ENCODE results near the gene PYY. TPM values are rescaled to one million over a fixed set of nuclear protein-coding genes. Genes with fewer than 3 reads are reported as not detected.

Gene PYY
- total RNA-seq, 1 experiment from 2014 or later: not detected

DNA sequence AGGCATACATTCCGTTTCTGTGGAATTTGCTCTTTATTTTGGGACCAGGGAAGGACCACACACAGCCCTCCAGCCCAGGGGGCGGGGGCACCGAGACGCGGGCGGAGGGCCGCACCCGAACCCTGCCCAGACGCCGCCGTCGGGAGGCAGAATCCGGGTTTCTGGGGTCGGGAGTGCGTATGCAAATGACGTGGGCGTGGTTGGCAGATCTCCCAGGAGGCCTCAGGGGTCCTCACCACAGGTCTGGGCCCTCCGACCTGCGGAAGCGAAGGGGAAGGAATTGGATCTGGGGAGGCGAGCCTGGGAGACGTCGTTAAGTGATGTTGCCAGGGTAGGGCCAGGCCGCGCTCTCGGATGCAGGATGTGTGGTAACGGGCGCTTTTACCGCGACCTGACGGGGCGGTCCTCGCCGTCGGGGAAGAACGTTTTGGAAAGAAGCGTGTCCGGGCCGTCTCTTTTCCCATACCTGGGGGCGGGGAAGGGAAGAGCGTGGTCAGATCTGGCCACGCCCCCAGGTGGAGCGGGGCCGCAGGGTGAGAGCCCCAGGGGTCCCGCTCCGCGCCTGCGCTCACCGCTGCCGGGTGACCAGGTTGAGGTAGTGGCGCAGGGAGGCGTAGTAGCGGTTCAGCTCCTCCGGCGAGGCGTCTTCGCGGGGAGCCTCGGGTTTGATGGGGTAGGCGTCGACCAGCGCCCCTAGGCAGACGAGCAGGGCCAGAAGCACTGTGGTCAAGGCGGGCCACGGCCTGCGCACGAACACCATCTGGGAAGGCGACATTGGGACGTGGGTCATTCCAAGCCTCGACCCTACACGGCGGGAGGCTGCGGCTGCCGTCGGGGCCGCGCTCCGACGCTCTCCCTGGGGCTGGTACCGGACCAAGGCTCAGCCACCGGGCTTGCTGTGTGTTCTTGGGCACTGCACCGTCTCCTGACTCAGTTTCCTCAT lies 745 bp downstream of the PYY start:
- H2AFZ ChIP-seq (ENCODE audit: low read length): no peak overlapping the region
- CTCF ChIA-PET: no interaction called here

DNA sequence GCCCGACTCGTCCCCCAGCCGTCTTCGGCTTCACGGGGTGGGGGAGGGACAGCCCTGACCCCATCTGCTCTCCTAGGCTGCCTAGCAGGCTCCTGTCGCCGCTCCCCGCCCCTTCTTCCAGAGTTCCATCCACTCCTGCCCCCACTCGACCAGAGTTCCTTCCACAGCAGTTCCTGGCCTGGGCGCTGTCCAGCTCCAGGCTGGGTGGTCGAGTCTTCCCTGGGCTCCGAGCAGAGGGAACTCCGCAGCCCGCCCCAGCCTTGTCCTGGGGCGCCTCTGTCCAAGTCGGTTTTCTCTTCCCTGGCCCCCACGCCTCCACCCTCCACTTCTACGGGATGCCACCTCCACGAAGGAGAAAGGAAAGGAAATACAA lies 1.4 kb downstream of the PYY start:
- BruUV-seq (replicated peaks): no TSS peak
- Histone ChIP-seq H3K9me2 (replicated peaks; ENCODE audit: low read length) (no peaks in the 10 kb centered on the region), H4K20me1 (ENCODE audit: low read length) (no peaks in the 10 kb centered on the region), H2AFZ (ENCODE audit: low read length) (no peak overlapping the region), H3K4me2 (ENCODE audit: low read length) (no peak overlapping the region), H3K9me3 (ENCODE audit: low read length) (no peaks in the 10 kb centered on the region), H3K27me3 (ENCODE audit: low read length) (no peaks in the 10 kb centered on the region), H3F3A (ENCODE audit: low read length, unreplicated experiment) (no peaks in the 10 kb centered on the region), H3K4me3 (ENCODE audit: low read length) (no peak overlapping the region), H3K36me3 (ENCODE audit: low read depth, low read length) (no peaks in the 10 kb centered on the region), H3K79me2 (ENCODE audit: low read length) (no peaks in the 10 kb centered on the region), H3K4me1 (ENCODE audit: insufficient read depth, low read length) (no peaks in the 10 kb centered on the region), H3K9ac (ENCODE audit: low read length) (no peak overlapping the region), H3K27ac (ENCODE audit: low read length) (no peak overlapping the region)
- CTCF ChIA-PET: no interaction called here
- intact Hi-C loops (cut with micrococcal nuclease): no loop called here
- DNase-seq (no peak), ATAC-seq (no peak)
- POLR2A ChIA-PET (ENCODE audit: unreplicated experiment): no interaction called here
- TF ChIP-seq, protein P1, sequence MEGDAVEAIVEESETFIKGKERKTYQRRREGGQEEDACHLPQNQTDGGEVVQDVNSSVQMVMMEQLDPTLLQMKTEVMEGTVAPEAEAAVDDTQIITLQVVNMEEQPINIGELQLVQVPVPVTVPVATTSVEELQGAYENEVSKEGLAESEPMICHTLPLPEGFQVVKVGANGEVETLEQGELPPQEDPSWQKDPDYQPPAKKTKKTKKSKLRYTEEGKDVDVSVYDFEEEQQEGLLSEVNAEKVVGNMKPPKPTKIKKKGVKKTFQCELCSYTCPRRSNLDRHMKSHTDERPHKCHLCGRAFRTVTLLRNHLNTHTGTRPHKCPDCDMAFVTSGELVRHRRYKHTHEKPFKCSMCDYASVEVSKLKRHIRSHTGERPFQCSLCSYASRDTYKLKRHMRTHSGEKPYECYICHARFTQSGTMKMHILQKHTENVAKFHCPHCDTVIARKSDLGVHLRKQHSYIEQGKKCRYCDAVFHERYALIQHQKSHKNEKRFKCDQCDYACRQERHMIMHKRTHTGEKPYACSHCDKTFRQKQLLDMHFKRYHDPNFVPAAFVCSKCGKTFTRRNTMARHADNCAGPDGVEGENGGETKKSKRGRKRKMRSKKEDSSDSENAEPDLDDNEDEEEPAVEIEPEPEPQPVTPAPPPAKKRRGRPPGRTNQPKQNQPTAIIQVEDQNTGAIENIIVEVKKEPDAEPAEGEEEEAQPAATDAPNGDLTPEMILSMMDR (conservative IDR thresholded peaks at IDR 0.05; ENCODE audit: low read depth, low read length): no peak
- TF ChIP-seq EZH2 (IDR thresholded peaks at IDR 0.05; ENCODE audit: low read length, unreplicated experiment): no peak
- no peak for TF ChIP-seq EZH2phosphoT487 (IDR thresholded peaks at IDR 0.05; ENCODE audit: borderline replicate concordance, low read length)

More for the DNA sequence above, 745 bp downstream of the PYY start:
- H3K9me2 ChIP-seq (replicated peaks; ENCODE audit: low read length): no peaks in the 10 kb centered on the region
- no peaks in the 10 kb centered on the region for H3K9me3 ChIP-seq (ENCODE audit: low read length)
- no peaks in the 10 kb centered on the region for H3K27me3 ChIP-seq (ENCODE audit: low read length)
- no peaks in the 10 kb centered on the region for H3K4me1 ChIP-seq (ENCODE audit: insufficient read depth, low read length)
- H3K4me3 ChIP-seq (ENCODE audit: low read length): no peak overlapping the region
- no peak overlapping the region for H3K27ac ChIP-seq (ENCODE audit: low read length)
- no TSS peak for BruUV-seq (replicated peaks)
- no peak for DNase-seq
- intact Hi-C loops (cut with micrococcal nuclease): no loop called here
- POLR2A ChIA-PET (ENCODE audit: unreplicated experiment): no interaction called here
- H3K4me2 ChIP-seq (ENCODE audit: low read length): no peak overlapping the region
- no peaks in the 10 kb centered on the region for H3K36me3 ChIP-seq (ENCODE audit: low read depth, low read length)
- H3K9ac ChIP-seq (ENCODE audit: low read length): no peak overlapping the region
- H4K20me1 ChIP-seq (ENCODE audit: low read length): no peaks in the 10 kb centered on the region
- H3K79me2 ChIP-seq (ENCODE audit: low read length): no peaks in the 10 kb centered on the region
- H3F3A ChIP-seq (ENCODE audit: low read length, unreplicated experiment): no peaks in the 10 kb centered on the region
- ATAC-seq: no peak
- TF ChIP-seq EZH2phosphoT487 (IDR thresholded peaks at IDR 0.05; ENCODE audit: borderline replicate concordance, low read length) (no peak), EZH2 (IDR thresholded peaks at IDR 0.05; ENCODE audit: low read length, unreplicated experiment) (no peak)
- TF ChIP-seq, protein P1 (conservative IDR thresholded peaks at IDR 0.05; ENCODE audit: low read depth, low read length): no peak

DNA sequence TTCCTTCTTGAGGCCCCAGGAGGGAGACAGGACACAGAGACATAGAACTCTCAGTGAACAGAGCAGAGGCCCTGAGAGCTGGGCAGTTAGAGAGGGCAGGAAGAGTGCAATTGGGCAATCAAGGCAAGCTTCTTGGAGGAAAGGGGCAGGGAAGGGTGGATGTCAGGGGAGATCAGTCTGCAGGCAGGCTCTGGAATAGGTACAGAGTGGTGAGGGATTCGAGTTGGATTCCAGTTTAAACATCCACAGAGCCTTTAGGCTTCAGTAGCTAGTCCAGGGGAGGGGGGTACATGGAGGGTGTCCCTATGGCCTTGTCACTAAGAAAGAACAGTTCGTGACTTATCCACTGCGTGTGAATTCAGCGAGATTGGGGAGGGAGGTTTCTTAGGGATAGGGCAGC lies 2.0 kb downstream of the PYY start:
- H3K9ac ChIP-seq (ENCODE audit: low read length): no peak overlapping the region
- H3K9me2 ChIP-seq (replicated peaks; ENCODE audit: low read length): no peaks in the 10 kb centered on the region
- no peak overlapping the region for H3K27ac ChIP-seq (ENCODE audit: low read length)
- no peaks in the 10 kb centered on the region for H3K27me3 ChIP-seq (ENCODE audit: low read length)
- ChIA-PET CTCF (no interaction called here), POLR2A (ENCODE audit: unreplicated experiment) (interaction anchor here (0.6 kb wide), 1 partner anchor 28 kb away, joined by 4 read pairs; no protein-coding TSS in a partner anchor)
- ATAC-seq (no peak), DNase-seq (no peak)
- no peaks in the 10 kb centered on the region for H3K4me1 ChIP-seq (ENCODE audit: insufficient read depth, low read length)
- no peak overlapping the region for H3K4me2 ChIP-seq (ENCODE audit: low read length)
- no peaks in the 10 kb centered on the region for H3K79me2 ChIP-seq (ENCODE audit: low read length)
- intact Hi-C loops (cut with micrococcal nuclease): no loop called here
- H3K4me3 ChIP-seq (ENCODE audit: low read length): no peak overlapping the region
- H3K36me3 ChIP-seq (ENCODE audit: low read depth, low read length): no peaks in the 10 kb centered on the region
- no peak overlapping the region for H2AFZ ChIP-seq (ENCODE audit: low read length)
- H3F3A ChIP-seq (ENCODE audit: low read length, unreplicated experiment): no peaks in the 10 kb centered on the region
- TF ChIP-seq, protein P1 (conservative IDR thresholded peaks at IDR 0.05; ENCODE audit: low read depth, low read length): no peak
- TF ChIP-seq EZH2phosphoT487 (IDR thresholded peaks at IDR 0.05; ENCODE audit: borderline replicate concordance, low read length): no peak
- H3K9me3 ChIP-seq (ENCODE audit: low read length): no peaks in the 10 kb centered on the region
- H4K20me1 ChIP-seq (ENCODE audit: low read length): no peaks in the 10 kb centered on the region
- no TSS peak for BruUV-seq (replicated peaks)
